ENCODE measurements around the gene MT3. TPM values are rescaled to one million over a fixed set of nuclear protein-coding genes. Genes with fewer than 3 reads are reported as not detected.
A peak's percentile ranks its signal among the peaks of the same experiment; 100 is the strongest.

MT3 gene
- total and polyA plus RNA-seq, 2 of the 8 experiments (the other 6 are each of a cell fraction or from before 2014, with no cell fraction given): 0.17 TPM; not detected in 1

DNA sequence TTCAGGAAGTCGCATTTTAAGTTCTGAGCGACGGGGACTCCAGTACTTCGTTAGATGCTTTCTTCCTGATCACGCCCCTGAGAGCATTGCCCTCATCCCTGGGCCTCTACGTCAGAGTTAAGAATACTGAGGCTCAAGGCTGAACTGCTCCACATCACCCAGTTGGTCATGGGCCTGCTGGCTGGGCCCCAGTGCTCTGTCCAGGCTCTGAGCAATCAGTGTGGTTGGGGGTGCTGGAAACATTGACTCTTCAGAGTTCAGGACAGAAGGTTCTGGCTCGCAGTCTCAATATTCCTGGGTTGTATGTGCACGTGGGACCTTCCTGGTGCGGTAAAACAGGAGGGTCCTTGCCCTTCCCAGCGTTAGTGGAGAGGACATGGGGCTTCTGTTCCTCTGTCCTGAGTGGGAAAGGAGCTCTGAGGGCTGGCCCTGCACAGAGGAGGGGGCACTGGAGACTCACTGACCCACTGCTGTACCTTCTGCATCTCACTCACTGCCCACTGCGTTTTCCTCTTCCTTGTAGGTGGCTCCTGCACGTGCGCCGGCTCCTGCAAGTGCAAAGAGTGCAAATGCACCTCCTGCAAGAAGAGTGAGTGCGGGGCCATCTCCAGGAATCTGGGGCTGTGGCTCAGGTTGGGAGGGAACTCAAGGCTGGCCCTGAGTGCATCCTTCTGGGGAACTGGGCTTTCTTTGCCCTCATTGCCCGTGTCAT is 36.8 kb downstream of the MT3 start:
- no peak overlapping the region for H4K8ac ChIP-seq (ENCODE audit: extremely low read depth, insufficient read depth, low read length)
- no peak overlapping the region for H3K9ac ChIP-seq (replicated peaks in 1 of 4; ENCODE audit: extremely low read depth in 1 of 4, low read depth in 3 of 4, low read length in 3 of 4)
- 0 out of 2 replicates have a peak overlapping the region, but pooled peaks have one; percentile 72 for H2AK5ac ChIP-seq (ENCODE audit: low read depth, low read length)
- H4K5ac ChIP-seq (ENCODE audit: insufficient read length, low read depth, low read length): no peak overlapping the region
- no peaks in the 10 kb centered on the region for H3K79me1 ChIP-seq (ENCODE audit: low read depth, low read length)
- WGBS, 2 experiments (ENCODE audit: extremely low coverage in 1 of 2, insufficient coverage in 1 of 2, insufficient read length in 1 of 2, insufficient replicate concordance in 2 of 2, low coverage in 1 of 2, low lambda C conversion rate in 2 of 2, missing lambda C conversion rate in 1 of 2): 9% methylated on average over 16 of the region's 16 CpGs; no CpG with 5 or more reads in 1 of the 2 experiments
- H3K9me3 ChIP-seq (ENCODE audit: insufficient read depth in 2 of 2, low read depth in 1 of 2, low read length in 1 of 2): no peaks in the 10 kb centered on the region
- no peak overlapping the region for H3K23ac ChIP-seq (ENCODE audit: insufficient read length)
- peaks cover 60 to 88% (median 84%) of the 10 kb centered on the region in 4 experiments for H3K27me3 ChIP-seq (replicated peaks in 1 of 4; ENCODE audit: control insufficient read depth in 3 of 4, extremely low read depth in 1 of 4, insufficient read depth in 3 of 4, low read length in 3 of 4)
- DNase-seq (ENCODE audit: low read depth in 1 of 2, low spot score in 2 of 2) (no peak), FAIRE-seq (no peak)
- no peak overlapping the region for H4K91ac ChIP-seq (replicated peaks; ENCODE audit: insufficient read length, low read length)
- CTCF ChIA-PET (ENCODE audit: partially characterized antibody): interaction anchor here (0.9 to 3.2 kb wide), 11 partner anchors 11 to 76 kb away, joined by 3 to 13 read pairs (median 5); partner anchors contain the start of genes MT1A and MT1H
- H3K4me1 ChIP-seq (replicated peaks in 1 of 4; ENCODE audit: control insufficient read depth in 3 of 4, insufficient read depth in 4 of 4, low read length in 3 of 4): peaks cover 0 to 17% (median 14%) of the 10 kb centered on the region in 4 experiments; a peak in 6 of 7 replicates
- peak overlapping the region; percentile 6 to 61 (median 34); a peak in 6 of 8 replicates for H3K4me3 ChIP-seq (ENCODE audit: extremely low read depth in 1 of 4, insufficient read depth in 2 of 4, low read depth in 3 of 4, low read length in 4 of 4)
- peak overlapping the region; percentile 90 to 94 for H3K4me2 ChIP-seq (ENCODE audit: insufficient read depth in 1 of 2, low read depth in 2 of 2, low read length in 2 of 2)
- peak overlapping the region; percentile 66 for H3K18ac ChIP-seq (ENCODE audit: extremely low read depth, low read length)
- H2AFZ ChIP-seq (ENCODE audit: low read length): no peak overlapping the region
- H2BK20ac ChIP-seq (ENCODE audit: low read length): no peak overlapping the region
- no peak overlapping the region; the same call in 1 of the 2 replicates for H2BK5ac ChIP-seq (ENCODE audit: low read depth, low read length)
- no peaks in the 10 kb centered on the region for H3K36me3 ChIP-seq (ENCODE audit: control insufficient read depth in 2 of 4, insufficient read depth in 4 of 4, low read length in 3 of 4)
- no peak overlapping the region for H3K56ac ChIP-seq (replicated peaks; ENCODE audit: insufficient read length, low read depth, low read length)
- POLR2A ChIA-PET (ENCODE audit: partially characterized antibody): interaction anchor here (0.7 to 4.7 kb wide), 27 partner anchors 10 to 306 kb away, joined by 3 to 66 read pairs (median 5); partner anchors contain the start of genes HERPUD1, MT1A, MT1F and MT1G
- peaks cover 0 to 15% of the 10 kb centered on the region in 2 experiments for H4K20me1 ChIP-seq (replicated peaks in 1 of 2; ENCODE audit: control insufficient read depth in 1 of 2, insufficient read depth in 2 of 2, low read length in 2 of 2)
- peak overlapping the region; percentile 40; the same call in 1 of the 2 replicates for H2BK15ac ChIP-seq (ENCODE audit: low read length)
- TF ChIP-seq SUZ12 (IDR thresholded peaks at IDR 0.05; ENCODE audit: low read length) (peak; percentile 42; the same call in 1 of the 2 replicates), RNF2 (IDR thresholded peaks at IDR 0.05; ENCODE audit: borderline replicate concordance, low read depth, low read length, missing control alignments, poor library complexity, severe bottlenecking) (peak; percentile 22), BACH1 (IDR thresholded peaks at IDR 0.05; ENCODE audit: low read length) (no peak), EZH2 (IDR thresholded peaks at IDR 0.05; ENCODE audit: low read depth, low read length, severe bottlenecking) (peak; percentile 10), NANOG (IDR thresholded peaks at IDR 0.05; ENCODE audit: insufficient read depth, low read depth, low read length, poor library complexity, severe bottlenecking) (no peak)
- H3K23me2 ChIP-seq (ENCODE audit: low read depth, low read length): peaks cover 5% of the 10 kb centered on the region; the same call in 1 of the 2 replicates
- H3K79me2 ChIP-seq (ENCODE audit: control insufficient read depth in 1 of 2, insufficient read depth in 2 of 2, low read length in 2 of 2): no peaks in the 10 kb centered on the region
- H2BK12ac ChIP-seq (ENCODE audit: low read depth, low read length): peak overlapping the region; percentile 87; the same call in 1 of the 2 replicates
- no peak overlapping the region for H3K14ac ChIP-seq (ENCODE audit: insufficient read length)
- no peak overlapping the region for H2BK120ac ChIP-seq (replicated peaks; ENCODE audit: low read depth, low read length)
- no peak overlapping the region for H3K4ac ChIP-seq (replicated peaks; ENCODE audit: insufficient read length, low read depth, low read length)
- no peak overlapping the region for H3K27ac ChIP-seq (ENCODE audit: low read depth, low read length)

All from H1 (cell line).